HG03280 (cell line): Measurements from ENCODE around the gene DNAH6.
"Not testable (repeated sequence)": the region's sequence is repeated elsewhere in the genome, so short reads cannot be mapped to it uniquely, and the experiment has no call there.

Experiments used
- ATAC-seq: cut with Tn5 transposase; IDR thresholded peaks from one replicate; pipeline ENCODE4 v1.9.1; 2021; ENCODE audit warnings: mild to moderate bottlenecking, moderate library complexity; ENCODE audit not compliant: unreplicated experiment

DNAH6 gene

GRCh38 chr2:84858937-84859336 lies 342.6 kb downstream of the DNAH6 start:
- ATAC-seq = no peak

- no peak for ATAC-seq
These were observed 345.2 kb downstream of the DNAH6 start for GRCh38 chr2:84861539-84861938.

GRCh38 chr2:84862006-84862405 lies 345.7 kb downstream of the DNAH6 start:
- no peak for ATAC-seq

- ATAC-seq = no peak
These were observed 349.0 kb downstream of the DNAH6 start for GRCh38 chr2:84865181-84865783.

GRCh38 chr2:84866122-84866521 lies 349.8 kb downstream of the DNAH6 start:
- ATAC-seq = no peak

GRCh38 chr2:84868327-84868726 lies 352.0 kb downstream of the DNAH6 start:
- not testable (repeated sequence) for ATAC-seq
